HG02943 (cell line): ENCODE results near the gene ACOT2.

ENCODE experiments used
- ATAC-seq: cut with Tn5 transposase; IDR thresholded peaks from one replicate; pipeline ENCODE4 v1.9.1; 2021; ENCODE audit warnings: mild to moderate bottlenecking, low read depth, moderate library complexity; ENCODE audit not compliant: unreplicated experiment

The ACOT2 gene

GRCh38 chr14:73612339-73613045, 43.5 kb downstream of the ACOT2 start, which contains the start of gene ACOT6:
TSS of gene ACOT6 (plus strand) at chr14:73612517. CDS start at chr14:73612572, 55 bp downstream.
- ATAC-seq, result peak; percentile 74

- ATAC-seq, result peak; percentile 18
Observed at GRCh38 chr14:73613046-73613383, 44.0 kb downstream of the ACOT2 start.

GRCh38 chr14:73613419-73613963, 44.5 kb downstream of the ACOT2 start:
- no peak for ATAC-seq

- ATAC-seq, result no peak
Observed at GRCh38 chr14:73616831-73617230, 47.8 kb downstream of the ACOT2 start.

DNA sequence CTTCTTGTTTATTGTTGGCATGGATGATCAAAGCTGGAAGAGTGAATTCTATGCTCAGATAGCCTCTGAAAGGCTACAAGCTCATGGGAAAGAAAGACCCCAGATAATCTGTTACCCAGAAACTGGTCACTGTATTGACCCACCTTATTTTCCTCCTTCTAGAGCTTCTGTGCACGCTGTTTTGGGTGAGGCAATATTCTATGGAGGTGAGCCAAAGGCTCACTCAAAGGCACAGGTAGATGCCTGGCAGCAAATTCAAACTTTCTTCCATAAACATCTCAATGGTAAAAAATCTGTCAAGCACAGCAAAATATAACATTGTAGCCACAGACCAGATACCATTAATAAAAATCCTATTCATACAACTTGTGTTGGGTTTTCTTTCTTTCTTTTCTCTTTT, 50.5 kb downstream of the ACOT2 start:
- no peak for ATAC-seq

DNA sequence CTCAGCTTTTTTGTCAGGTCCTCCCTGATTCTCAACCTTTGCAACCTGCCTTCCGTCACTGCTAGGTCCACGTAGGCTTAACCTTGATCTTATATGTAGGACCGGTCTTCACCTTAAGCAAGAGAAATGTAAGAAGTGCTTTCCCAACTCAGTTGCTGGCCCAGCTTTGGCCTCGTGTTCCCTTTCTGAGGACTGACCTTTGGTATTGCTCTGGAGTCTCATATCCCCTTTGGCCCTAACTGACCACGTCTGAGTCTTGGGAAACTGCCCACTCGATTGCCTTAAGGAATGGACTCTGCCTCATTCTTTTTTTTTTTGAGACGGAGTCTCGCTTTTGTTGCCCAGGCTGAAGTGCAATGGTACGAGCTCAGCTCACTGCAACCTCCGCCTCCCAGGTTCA, 51.3 kb downstream of the ACOT2 start:
- no peak for ATAC-seq

DNA sequence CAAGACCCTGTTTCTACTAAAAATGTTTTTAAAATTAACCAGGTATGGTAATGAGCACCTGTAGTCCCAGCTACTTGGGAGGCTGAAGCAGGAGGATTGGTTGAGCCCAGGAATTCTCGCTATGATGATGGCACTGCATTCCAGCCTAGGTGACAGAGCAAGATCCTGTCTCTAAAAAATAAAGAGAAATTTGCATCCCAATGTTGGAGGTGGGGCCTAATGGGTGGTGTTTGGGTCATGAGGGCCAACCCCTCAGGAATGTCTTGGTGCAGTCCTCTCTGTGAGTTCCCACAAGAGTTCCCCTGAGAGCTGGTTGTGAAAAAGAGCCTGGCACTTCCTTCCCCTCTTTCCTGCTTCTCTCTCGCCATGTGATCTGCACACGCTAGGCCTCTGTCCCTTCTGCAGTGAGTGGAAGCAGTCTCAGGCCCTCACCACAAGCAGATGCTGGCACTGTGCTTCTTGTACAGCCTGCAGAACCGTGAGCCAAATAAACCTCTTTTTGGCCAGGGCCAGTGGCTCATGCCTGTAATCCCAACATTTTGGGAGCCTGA, 54.6 kb downstream of the ACOT2 start:
- ATAC-seq, result no peak
